Gastroesophageal sphincter (tissue), 3 donors: Measurements from ENCODE around the gene FHDC1.

Source experiments
- CTCF ChIP-seq, 4 experiments: fragments of 200-600 bp in 2 of 4; fragments of 450-650 bp in 2 of 4; sonication (generic) in 1 of 4; IDR thresholded peaks; one replicate each; pipeline ENCODE4 v1.5.1; 2017 to 2019; ENCODE audit warnings: antibody characterized with exemption in 4 of 4, mild to moderate bottlenecking in 2 of 4, moderate library complexity in 2 of 4
- POLR2A ChIP-seq, 2 donors: fragments of 450-650 bp; IDR thresholded peaks; one replicate each; pipeline ENCODE4 v1.6.1; 2017; ENCODE audit warnings: antibody characterized with exemption in 2 of 2, mild to moderate bottlenecking in 2 of 2, moderate library complexity in 1 of 2

DNA sequence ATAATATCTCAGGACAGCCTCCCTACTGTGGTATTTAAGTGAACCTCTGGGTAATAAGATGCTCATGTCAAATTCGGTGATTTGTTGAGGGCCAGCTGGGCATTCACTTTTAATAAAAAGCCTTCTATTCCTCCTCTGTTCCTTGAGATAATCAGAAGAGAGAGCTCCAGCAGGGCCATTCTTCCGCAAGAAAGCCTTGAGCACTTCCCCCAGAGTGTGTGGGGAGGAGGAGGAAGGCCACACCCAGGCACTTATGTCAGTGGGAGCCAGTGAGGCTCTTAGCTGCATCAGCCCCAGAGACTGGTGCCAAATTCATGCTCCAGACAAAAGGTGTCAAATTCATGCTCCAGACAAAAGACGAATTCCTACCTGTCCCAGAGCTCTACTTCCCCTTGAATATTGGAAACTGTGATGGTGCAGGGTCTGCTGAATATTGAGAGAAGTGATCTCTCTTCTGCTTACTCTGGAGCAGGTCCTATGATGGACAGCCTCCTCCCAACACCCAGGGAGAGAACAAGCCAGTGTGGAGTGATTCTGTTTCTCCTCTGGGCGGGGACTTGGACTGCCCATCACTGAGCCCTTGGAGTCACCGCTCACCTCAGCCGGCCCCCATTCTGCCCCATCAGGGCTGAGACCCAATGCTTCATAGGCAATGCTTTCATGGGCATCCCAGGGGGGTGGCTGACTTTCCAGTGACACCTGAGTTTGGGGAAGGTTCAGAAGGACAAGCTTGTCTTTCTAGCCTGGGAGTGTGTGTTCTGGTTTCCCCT lies 68.1 kb downstream of the FHDC1 start:
- TF ChIP-seq CTCF (IDR thresholded peaks at IDR 0.05) (no peak), POLR2A (IDR thresholded peaks at IDR 0.05) (no peak)
